ENCODE measurements around the gene ADIG.

Gene ADIG

GRCh38 chr20:38633577-38634093 is 52.6 kb downstream of the ADIG start:
- TF ChIP-seq CTCF (IDR thresholded peaks at IDR 0.05; ENCODE audit: control extremely low read depth, extremely low read depth, low read depth, missing control alignments) = peak; percentile 94
- ChIA-PET CTCF (interaction anchor here (0.8 to 4.8 kb wide), 24 partner anchors 9 to 331 kb away, joined by 3 to 44 read pairs (median 4); partner anchors contain the start of genes ADIG and RALGAPB), POLR2A (no interaction called here)
- DNase-seq (ENCODE audit: extremely low spot score) = peak; percentile 83

GRCh38 chr20:38635721-38636288 is 54.8 kb downstream of the ADIG start:
- no peak for TF ChIP-seq CTCF (IDR thresholded peaks at IDR 0.05; ENCODE audit: control extremely low read depth, extremely low read depth, low read depth, missing control alignments)
- no peak for DNase-seq (ENCODE audit: extremely low spot score)
- ChIA-PET POLR2A (no interaction called here), CTCF (interaction anchor here (1.0 to 4.8 kb wide), 4 partner anchors 8 to 97 kb away, joined by 3 to 44 read pairs (median 4); no protein-coding TSS in a partner anchor)
